HG02840 (cell line): ENCODE data around the gene GRM3.

ENCODE experiments used
- ATAC-seq: cut with Tn5 transposase; IDR thresholded peaks from one replicate; pipeline ENCODE4 v1.9.1; 2021; ENCODE audit warnings: mild to moderate bottlenecking, moderate library complexity, moderate number of reproducible peaks; ENCODE audit not compliant: unreplicated experiment, low FRiP score

The GRM3 gene

DNA sequence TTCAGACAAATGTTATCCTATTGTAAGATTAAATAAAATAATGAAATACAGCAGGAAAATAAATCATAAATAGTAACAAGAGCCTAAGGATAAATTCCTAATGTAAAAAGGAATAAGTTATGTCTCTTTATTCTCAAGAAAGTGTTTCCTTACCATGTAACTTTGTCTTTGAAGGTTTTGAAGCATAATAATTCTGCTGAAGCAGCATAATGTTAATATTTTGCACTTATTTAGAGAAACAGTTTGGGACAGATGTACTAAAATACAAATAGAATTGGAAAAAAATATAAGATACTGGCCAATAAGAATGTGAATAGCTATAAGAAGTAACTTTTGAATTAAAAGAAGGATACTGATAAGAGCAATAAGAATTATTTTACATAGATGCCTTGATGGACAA lies 45.7 kb downstream of the GRM3 start:
- ATAC-seq, result no peak

GRCh38 chr7:86692755-86693154 lies 49.0 kb downstream of the GRM3 start:
- ATAC-seq, result no peak

DNA sequence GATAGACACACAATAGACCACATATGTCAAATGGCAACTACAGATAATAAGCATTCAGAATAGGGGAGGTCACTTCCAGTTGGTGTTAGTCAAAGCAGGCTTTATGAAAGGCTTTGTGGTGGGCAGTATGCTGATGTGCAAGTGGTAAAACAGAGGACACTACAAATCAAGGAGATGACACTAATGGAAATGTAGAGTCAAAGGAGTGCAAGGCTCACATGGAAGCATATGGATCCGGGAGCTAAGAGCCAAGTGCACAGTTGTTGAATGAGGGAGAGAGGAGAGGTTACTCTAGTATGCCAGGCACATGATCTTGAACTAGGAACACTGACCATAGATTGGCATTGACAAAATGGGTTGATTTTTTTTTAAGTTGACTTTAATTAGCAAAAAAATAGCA lies 62.7 kb downstream of the GRM3 start:
- no peak for ATAC-seq

DNA sequence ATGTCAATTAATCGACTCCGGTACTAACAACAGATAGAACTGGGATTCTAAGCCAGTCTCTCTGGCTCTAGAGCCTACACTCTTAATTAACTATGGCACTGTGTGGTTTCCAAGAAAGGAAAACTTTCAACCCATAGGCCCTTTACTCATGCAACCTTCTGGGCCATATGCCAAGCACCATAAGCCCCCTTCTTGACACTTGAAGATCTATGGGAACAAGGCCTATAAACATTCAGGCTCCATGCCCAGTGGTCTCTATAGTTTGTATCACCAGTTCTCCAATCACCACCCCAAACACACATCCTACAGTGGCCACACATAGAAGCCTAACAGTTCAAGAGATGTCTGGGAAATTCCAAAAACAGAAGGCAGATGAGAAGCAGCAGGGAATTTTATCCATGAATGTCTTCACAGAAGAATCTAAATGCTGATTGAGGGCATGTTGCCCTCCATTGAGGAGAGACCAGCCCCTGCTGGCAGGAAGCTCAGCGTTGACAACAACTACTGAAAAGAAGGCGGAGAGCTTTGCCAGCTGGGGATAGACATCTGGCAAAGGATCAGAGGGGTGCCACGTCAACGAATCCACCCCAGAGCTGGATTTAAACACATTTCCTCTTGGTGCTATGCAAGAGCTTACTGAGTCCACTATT lies 64.4 kb downstream of the GRM3 start:
- ATAC-seq, result no peak

- ATAC-seq, result no peak
These were observed 76.6 kb downstream of the GRM3 start for GRCh38 chr7:86720306-86720705.

DNA sequence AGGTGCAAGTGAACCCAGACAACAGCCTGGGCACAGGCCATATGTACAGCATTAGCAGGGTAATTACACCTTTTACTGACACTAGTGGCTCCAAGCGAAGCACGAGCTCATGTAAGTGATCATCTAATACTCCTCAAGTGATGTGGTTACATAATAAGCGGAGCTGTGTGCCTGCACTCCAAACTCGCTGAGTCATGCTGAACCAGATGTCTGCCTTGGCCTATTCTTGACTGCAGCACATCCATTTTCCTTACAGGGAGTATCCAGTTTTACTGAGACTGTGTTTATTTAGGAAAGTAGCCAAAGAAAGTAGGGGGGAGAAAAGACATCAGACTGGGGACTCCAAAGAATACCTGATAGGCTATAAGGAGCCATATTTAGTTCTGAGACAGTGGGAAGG lies 90.1 kb downstream of the GRM3 start:
- no peak for ATAC-seq

- ATAC-seq, result no peak
These were observed 101.5 kb downstream of the GRM3 start for GRCh38 chr7:86745013-86745745.

DNA sequence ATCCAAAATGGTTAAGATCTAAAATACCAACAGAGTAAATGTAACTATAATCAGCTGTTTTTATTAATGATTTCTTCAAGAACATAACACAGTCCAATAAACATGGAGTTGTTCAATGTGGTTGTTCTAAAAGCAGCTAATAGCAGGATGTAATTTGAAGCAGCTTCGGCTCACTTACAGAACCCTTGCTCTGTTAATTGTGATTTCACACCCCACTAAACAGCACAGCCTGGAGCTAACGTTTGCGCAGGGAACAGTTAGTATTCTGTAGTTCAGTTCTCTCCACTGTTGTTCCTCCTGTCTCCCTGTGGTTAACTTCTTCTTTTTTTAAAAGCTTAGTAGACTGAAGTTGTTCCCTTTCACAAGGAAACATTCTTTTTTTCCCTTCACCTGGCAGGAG lies 104.0 kb downstream of the GRM3 start:
- no peak for ATAC-seq

- ATAC-seq, result no peak
These were observed 104.5 kb downstream of the GRM3 start for GRCh38 chr7:86748201-86748600.

DNA sequence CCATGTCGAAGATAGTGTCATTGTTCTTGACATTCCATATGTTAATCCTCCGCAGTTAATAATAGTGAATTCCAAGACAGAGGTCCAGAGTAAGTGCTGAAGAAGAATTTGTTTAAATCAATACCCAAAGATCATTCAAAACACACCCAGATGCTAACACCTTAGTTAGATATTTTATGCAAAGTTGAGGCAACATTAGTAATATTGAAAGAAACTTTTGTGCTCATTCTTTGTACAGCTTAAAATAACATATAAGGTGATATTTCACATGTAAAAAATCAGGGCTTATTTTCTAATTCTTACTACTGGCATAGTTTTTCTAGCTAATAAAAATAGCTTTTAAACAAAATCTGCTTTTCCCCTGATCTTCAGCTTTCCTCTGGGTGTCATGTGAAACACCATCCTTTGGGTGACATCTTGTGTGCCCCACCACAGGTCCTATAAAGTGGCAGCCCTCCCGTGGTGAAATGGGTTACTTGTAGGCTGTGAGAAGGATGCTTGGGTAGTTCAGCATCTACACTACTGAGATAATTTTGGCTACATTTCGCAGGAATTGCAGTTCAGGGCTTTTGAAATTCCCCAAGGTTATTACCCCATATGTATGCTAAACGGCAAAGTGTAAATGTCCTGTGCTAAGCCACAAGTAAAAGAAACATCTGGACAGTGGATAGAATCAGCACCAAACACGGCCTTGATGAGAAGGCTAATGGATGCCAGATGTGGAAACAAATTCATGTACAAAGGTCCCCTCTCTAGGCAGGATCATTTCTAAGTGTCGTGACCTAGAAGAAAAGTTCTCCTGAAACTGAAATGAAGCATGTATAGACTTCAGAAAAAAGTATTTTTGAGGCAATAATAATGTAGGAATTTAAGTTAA lies 105.4 kb downstream of the GRM3 start:
- ATAC-seq, result no peak

- no peak for ATAC-seq
These were observed 106.3 kb downstream of the GRM3 start for GRCh38 chr7:86749741-86750665.

GRCh38 chr7:86760236-86760635 lies 116.5 kb downstream of the GRM3 start:
- ATAC-seq, result no peak

- ATAC-seq, result no peak
These were observed 118.4 kb downstream of the GRM3 start for GRCh38 chr7:86762129-86762528.

GRCh38 chr7:86765931-86766330 lies 122.2 kb downstream of the GRM3 start:
- no peak for ATAC-seq

DNA sequence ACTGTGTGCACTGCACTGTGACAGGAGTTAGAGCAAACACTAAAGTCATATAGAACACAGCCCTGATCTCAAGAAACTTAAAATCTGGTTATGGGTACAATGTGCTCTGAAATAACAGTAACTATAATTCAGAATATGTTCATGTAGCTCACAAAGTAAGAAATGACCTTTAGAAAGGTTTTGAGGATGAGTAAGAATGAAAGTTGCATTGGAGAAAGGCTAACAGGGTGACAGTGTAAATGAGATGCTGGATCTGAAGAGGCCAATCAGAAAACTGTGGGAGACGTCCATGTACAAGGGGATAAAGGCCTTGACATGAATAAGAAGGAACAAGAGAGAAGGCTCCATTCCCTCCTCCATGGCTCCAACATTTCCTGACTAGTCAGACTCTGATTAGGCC lies 124.7 kb downstream of the GRM3 start:
- ATAC-seq, result no peak

DNA sequence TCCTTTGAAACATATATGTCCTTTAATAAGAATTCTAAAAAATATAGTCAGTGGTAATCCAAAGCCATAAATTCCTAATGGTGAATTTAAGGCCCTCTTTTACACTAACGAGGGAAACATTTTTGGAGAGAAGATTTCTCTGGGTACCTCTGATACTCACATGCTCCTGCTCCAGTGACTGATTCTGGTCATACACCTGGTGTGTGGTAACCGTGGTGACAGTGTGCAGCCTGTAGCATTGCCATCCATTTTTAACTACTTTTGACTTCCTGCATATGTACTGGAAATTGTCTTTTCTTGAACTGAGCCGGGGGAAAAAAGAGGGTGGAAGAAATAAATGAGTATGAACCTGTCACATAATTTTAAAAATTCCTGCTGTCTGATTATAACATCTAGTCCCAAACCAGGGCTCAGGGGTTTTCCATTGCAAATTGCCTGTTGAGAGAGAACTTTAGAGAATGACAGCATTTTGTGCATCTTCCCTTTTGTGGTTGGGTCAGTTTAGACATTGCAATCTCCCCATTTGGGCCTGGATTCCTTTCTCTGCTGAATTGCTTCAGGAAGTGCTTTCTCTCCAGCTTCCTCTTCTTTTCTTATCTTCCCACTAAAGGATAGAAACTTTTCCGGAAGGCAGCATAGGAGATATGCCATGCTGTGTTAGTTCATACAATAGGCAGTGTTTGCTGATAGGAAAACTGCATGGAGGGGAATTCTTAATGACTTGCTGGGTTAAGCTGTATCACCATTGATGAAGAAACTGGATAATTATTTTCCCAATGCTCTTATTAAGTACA lies 125.5 kb downstream of the GRM3 start:
- ATAC-seq, result peak; percentile 55

- ATAC-seq, result no peak
These were observed 129.6 kb downstream of the GRM3 start for GRCh38 chr7:86773309-86773708.

GRCh38 chr7:86775203-86775602 lies 131.5 kb downstream of the GRM3 start:
- no peak for ATAC-seq

- ATAC-seq, result no peak
These were observed 132.4 kb downstream of the GRM3 start for GRCh38 chr7:86776136-86776535.

DNA sequence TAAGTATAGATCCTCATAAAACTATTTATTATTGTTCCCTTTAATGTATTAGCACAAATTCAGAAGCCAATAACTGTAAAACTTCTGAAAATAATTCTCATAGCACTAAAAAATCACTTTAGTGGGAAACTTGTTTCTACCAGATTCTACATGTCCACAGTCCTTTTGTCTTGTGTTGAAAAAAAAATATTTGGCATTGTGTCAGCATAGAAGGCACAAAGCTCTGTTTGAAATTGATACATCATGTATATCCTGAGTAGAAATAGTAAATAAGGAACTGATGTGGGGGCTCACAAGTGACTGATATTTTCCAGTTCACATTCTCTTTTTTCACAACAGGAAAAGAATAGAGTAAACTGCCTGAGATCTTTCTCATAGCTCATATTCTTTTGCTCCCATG lies 134.6 kb downstream of the GRM3 start:
- ATAC-seq, result no peak
